Ureter (tissue), 1 donor: ENCODE measurements around the gene CAMK1. TPM values are rescaled to one million over a fixed set of nuclear protein-coding genes. Genes with fewer than 3 reads are reported as not detected.

Source experiments
- DNase-seq: peaks from one replicate; pipeline ENCODE4 v3.0.0-alpha.2; 2020; ENCODE audit warnings: low spot score
- total RNA-seq: library from RNA; stranded (reverse); gene quantifications from one replicate; pipeline ENCODE4 v1.2.4, GENCODE V29; 2023
- donor health status: DM: yes; HTN: yes; CAD: no.

CAMK1 gene
- total RNA-seq, 1 donor from 2014 or later: 24.3 TPM

DNA sequence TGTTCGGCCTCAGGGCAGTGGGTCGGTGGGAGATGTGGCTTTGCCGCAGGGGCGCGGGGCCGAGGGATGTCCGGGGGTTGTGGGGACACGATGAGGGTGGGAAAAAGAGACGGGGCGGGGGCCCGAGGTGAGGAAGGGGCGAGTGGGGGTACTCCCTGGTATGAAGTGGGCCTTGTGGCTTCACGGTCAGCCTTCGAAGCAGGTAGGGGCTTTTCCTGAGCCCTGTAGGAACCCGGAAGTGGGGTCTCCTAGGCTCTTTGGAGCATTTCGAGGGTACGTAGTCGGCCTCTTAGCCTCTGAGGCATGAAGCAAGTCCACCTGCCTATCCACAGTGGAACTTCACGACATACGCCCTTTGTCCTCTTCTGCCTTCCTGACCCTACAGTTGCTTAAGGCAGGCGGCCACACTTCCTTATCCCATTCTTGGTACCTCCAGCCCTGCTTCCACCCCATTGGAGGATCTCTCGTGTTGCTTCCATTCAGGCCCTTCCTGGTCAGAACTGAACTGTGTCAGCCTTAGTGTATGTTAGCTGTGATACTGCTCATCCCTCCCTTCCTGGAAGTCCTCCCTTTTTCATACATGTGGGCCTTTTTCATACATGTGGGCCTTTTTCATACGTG, 23.5 kb upstream of the CAMK1 start:
- DNase-seq: no peak

DNA sequence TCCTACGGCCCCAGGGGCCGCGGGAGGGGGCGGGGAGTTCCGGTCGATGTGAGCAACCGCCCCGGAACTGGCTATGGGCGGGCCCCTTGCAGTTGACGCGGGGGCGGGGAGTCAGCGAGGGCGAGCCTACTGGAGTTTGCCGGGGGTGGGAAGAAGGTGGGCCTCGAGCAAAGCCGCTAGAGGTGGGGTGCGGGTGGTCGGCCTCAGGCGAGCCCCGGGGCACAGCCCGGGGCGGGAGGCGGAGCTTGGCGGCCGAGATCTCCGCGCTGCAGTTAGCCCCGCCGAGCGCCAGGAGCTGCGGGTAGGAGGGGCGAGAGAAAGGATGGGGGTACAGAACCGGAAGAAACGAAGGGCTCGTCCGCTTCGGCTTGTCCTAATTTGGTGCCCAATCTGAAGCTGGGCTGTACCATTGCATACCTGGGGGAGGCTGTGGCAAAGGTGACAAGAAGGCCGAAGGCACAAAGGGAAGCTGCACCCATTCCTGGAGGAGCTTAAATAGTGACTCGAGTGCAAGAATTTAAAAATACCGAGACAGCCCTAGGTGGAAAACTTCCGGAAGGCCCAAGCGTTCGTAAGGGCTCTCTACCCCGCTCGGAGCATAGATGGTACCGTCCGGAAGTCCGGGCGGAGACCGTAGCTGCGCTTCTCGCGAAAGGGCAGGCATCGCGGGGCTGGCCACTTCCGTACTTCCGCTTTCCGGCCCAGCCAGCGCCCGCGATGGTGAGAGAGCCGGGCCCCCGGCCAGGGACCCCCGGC, 22.8 kb upstream of the CAMK1 start, which contains the start of the genes ARPC4 and TADA3:
TSS of gene ARPC4 (plus strand) at position 678 of the 756 bp plus-strand sequence. CDS start at position 718, 40 bp downstream.
TSS of gene TADA3 (minus strand) at position 69 of the 756 bp plus-strand sequence. CDS start 1,007 bp downstream, outside the sequence.
- peak; percentile 94 for DNase-seq

DNA sequence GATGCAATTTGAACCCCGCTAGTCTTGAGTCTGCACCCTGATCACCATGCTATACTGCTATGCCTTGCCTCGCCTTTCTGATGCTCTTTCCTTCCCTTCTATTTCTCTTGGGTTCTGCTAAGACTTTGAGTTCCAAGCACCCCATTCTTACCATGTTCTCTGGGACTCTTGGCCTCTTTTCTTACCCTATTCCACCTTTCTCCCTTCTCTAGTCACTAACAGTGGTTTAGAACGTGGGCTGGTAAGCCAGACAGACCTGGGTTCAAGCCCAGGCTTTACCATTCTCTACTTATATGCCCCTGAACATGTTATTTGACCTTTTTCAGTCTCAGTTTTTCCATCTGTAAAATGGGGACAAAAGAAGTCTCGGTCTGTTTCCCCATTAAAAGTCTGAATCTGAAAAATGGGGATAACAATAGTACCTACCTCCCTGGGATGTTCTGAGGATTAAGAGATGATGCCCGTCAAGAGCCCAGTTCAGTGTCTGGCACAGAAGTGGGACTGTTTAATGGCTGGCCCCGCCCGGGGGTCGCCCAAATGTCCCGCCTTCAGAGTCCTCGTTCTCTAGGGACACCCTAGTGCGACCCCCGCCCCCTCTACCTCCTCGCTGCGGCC, 22.1 kb upstream of the CAMK1 start:
- DNase-seq: no peak

DNA sequence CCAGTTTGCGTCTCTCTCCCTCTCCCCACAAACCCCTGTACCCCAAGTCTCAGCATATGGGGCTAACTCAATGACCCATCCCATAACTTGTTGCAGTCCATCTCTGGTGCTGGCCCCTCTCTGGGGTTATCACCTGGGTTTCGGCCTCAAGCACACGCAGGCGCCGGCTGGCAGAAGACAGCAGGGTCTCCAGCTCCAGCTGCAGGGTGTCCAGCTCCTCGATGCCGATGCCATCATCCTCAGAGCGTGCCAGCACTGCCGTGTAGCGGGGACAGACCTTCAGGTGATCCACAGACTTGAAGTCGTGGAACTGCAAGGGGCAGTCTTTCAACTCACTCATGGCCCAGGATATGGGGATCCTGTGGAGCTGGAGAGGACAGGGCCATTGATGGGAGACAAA, 21.4 kb upstream of the CAMK1 start:
- no peak for DNase-seq

DNA sequence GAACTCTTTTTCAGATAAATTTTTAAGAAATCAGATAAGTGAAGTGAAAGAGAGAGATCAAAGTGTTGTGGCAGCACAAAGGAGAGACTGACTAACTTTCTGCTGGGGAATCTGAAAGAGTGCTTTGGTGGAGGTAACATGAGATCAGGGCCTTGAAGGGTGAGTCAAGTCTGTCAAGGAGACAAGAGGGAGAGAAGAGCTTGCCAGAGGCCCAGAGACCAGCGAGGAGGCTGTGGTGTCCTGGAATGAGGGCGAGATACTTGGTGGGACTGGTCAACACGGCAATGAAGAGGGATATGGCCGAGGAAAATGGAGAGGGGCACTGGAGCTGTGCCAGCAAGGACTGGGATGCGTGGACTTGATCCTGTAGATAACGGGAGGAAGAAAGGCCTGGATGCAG, 18.0 kb upstream of the CAMK1 start:
- no peak for DNase-seq

DNA sequence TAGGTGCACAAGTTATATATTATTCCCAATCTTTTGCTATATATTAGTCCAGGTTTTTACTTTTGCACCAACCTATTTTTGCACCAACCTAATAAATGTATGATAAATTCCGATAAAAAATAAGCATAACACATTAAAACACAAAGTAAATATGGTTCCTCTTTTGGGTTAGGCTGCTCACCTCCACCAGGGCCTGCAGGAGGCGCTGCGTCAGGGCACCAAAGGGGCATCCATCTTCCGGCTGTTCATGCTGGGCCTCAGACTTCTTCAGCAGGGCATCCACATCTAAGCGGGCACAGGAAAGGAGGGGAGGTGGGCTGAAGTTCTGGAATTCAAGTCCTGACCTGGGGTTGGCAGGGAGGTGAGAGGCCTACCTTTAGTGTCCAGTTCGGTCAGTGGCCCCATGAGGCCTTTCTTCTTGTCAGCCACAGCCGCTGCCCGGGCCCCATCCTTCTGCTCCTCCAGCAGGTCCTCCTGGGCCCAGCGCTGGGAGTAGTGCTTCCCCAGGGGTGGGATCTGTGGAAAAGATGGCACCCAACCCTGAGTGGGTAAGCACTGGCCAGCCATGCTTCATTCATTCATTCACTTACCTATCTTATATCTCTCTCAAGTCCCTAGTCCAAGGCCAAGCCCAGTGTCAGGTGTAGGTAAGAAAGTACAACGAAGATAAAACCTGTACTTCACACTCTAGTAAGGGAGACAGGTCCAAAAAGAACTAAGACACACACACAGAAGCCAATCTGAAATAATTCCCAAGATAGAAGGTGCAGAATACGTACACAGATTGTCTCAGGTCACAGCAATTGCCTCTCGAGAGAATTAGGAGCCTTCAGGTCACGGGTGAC, 17.3 kb upstream of the CAMK1 start:
- no peak for DNase-seq

DNA sequence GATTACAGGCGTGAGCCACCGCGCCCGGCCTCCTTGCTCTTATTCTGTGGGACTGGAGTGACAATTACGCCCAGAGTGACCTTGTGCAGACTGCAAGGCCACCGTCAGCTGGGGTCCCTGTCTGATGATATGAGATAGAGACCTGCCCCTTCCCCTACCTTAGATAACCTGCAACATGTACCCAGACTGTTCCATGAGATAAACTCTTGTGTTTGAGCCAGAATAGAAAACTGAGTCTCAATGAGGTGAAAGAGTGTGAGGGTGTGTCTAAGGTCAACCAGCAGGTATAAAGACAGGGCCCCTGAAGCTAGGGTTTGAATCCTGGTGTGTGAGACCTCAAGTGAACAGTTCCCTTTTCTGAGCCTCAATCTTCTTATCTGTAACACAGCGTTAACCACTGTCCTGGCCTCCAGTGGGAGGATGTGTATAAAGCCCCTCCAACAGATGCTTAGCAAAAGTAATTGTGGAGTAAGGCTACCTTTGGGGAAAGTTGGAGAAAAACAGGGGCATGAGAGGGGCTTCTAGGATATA, 16.5 kb upstream of the CAMK1 start:
- no peak for DNase-seq

DNA sequence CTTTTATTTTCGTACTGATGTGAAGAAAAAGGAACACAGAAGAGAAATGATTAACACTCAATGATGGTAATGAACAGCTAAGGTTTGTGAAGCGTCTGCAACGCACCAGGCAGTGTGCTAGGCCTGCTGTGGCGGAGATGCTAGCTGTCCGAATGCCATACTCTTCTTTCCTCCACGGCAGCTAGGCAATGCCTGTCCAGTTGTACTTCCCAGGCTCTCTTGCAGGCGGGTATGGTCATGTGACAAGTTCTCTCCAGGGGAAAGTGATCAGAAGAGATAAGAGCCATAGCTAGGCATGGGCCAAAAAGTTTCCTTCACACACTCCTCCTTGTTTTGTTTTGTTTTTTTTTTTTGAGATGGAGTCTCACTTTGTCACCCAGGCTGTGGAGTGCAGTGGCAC, 15.9 kb upstream of the CAMK1 start:
- no peak for DNase-seq

DNA sequence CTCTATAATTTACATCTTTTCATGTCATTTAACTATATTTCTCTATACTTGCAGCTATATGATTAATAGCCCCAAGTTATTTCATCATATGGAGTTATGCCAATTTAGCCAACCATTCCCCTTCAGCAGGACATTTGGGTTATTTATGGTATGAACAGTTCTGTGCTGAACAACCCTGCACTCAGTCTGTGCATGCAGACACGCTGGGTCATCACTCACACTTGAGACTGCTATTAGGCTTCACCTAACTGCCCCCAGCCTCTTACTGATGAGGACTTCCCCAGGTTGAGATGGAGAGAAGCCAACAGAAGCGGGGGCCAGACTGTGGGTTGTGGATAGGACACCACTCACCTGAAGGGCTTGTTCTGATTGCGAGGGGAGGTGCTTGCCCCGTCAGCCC, 15.2 kb upstream of the CAMK1 start:
- no peak for DNase-seq

DNA sequence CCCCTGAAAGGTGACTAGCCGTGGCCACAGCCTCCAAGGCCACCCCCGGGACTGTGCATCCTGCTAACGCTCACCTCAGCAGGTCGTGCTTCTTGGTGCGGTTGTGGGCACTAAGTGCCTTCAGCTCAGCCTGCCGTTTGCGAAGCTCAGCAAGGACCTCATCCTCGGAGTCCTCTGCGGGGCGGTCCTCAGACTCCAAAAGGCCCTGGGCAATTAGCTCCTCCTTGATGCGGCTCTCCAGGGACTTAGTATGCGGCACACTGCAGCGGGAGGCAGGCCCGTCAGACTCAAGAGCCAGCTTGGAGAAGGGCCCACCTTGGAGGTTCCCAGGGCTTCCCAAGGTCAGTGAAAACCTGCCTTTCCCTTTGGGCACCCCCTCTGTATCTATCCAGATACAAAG, 14.2 kb upstream of the CAMK1 start:
- no peak for DNase-seq

DNA sequence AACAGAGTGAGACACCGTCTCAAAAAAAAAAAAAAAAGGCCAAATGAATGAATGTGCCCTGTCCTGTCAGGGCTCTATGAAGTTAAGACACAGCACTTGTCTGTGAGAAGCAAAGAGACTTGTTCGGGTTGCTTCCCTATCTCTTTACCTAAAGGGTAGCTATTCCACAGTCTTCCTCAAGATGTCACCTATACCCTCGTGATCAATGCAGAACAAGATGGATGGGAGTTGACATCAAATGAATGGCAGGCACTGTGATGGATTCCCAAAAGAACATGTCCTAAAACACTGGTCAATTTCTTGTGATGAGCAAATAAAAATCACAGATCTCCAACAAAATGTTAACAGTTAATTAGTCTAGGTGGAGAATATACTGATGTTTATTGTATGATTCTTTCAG, 13.0 kb upstream of the CAMK1 start:
- DNase-seq: no peak

DNA sequence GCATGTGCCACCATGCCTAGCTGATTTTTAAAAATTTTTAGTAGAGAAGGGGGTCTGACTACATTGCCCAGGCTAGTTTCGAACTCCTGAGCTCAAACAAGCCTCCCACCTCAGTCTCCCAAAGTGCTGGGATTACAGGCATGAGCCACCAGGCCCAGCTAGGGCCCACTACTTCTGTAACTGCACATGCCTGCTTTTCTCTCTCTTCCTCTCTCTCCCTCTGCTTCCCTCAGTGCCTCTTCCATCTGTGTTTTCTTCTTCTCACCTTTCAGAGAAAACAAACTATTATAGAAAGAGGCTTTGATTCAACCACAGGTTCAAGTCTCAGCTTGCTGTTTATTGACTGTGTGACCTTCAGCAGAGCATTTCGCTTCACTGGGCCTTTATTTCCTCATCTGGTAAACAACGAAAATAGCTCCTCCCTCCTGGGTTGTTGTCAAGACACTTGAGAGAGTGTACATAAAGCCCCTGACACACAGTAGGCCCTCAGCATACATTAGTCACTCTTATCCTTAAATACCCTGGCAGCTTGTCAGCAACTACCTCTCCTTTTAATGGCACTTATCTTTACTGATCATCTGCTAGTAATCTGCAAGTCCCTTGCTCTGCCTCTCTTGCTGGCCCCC, 12.3 kb upstream of the CAMK1 start:
- no peak for DNase-seq

DNA sequence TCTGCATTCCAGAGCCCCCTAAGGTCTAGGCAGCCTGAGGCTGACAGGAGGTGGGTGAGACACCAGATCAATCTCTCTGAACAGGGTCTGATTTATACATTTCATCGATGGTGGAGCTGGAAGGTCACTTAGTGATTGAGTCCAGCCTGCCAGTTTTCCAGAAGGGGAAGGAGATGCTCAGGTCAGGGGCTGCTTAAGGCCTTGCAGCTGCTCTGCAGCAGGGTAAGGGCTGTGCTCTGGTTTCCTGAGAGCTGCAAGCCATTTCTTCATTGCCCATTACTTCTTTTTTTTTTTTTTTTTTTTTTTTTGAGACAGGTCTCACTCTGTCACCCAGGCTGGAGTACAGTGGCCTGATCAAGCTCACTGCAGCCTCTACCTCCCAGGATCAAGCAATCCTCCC, 11.8 kb upstream of the CAMK1 start:
- DNase-seq: no peak

DNA sequence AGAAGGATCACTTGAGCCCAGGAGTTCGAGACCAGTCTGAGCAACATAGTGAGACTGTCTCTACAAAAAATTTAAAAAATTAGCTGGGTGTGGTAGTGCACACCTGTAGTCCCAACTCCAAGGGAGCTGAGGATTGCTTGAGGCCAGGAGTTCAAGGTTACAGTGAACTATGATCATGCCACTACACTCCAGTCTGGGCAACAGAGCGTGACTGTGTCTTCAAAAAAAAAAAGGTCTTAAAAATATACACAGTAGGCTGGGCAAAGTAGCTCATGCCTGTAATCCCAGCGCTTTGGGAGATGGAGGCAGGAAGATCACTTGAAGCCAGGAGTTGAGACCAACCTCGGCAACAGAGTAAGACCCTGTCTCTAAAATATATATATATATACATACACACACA, 11.2 kb upstream of the CAMK1 start:
- DNase-seq: no peak

DNA sequence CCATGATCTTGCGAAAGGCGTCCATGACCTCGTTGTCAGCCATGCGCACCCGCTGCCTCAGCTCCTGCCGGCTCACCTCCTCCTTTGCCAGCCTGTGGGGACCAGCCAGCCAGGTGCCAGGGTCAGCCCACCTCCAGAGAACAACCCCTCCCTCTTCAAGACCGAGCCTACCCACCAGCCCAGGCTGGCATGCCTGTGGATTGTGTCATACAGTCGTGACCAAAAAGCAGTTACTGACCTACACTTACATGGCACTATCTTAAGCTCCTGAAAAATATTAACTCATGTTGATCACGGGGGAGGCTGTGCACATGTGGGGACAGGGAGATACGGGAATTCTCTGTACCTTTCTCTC, 10.7 kb upstream of the CAMK1 start:
- DNase-seq: no peak

DNA sequence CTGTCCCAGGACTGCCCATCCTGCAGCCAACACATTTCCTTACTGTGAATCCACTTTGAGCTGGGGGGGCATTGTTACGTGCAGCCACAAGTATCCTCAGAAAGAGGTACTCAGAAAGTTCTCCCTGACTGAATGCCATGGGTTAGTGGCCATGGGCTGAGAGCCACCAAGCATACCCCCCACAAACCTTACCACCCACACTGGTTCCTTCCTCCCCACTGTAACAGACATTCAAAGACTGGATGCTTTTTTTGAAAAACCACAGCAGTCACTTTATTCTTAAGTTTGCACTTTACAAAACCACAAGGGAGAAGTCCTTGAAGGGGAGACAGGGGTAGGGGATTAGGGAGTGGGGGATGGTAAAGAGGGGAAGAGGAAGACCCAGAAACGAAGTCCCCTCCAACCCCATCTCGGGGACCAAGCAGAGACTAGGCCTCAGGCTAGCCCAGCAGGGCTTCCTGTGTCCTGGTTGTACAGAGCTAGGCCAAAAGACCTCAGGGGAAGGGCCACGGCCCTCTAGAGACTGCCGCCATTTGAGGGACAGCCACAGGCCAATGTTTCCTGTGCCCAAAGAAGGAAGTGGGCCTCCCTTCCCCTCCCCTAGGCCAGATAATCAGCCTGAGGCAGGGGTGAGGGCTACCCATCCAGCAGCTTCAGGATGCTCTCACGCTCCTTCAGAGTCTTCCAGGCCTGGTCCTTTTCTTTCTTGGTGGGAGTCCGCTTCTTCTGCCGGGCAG, 10.1 kb upstream of the CAMK1 start:
- DNase-seq: no peak

DNA sequence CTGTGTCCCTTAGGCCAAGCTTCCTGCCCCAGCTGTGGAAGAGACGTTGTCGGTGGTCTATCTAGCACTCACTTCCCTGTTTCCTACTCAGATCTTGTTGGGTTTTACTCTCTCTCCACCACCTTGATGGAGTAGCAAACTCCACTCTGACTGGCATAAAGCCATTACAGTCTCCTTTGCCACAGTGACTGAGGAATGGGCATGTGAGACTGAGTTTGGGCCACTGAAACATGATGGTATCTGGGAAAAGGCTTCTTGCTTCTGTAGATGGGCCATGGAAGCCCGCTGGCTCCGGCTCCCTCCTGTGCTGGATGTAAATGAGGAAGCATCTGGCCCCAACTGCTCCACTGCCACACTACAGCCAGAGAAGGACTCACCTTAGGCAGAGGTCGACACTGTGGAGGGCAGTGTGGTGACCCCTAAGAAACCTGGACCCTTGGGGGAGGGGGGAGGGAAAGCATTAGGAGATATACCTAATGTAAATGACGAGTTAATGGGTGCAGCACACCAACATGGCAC, 9.4 kb upstream of the CAMK1 start:
- no peak for DNase-seq

DNA sequence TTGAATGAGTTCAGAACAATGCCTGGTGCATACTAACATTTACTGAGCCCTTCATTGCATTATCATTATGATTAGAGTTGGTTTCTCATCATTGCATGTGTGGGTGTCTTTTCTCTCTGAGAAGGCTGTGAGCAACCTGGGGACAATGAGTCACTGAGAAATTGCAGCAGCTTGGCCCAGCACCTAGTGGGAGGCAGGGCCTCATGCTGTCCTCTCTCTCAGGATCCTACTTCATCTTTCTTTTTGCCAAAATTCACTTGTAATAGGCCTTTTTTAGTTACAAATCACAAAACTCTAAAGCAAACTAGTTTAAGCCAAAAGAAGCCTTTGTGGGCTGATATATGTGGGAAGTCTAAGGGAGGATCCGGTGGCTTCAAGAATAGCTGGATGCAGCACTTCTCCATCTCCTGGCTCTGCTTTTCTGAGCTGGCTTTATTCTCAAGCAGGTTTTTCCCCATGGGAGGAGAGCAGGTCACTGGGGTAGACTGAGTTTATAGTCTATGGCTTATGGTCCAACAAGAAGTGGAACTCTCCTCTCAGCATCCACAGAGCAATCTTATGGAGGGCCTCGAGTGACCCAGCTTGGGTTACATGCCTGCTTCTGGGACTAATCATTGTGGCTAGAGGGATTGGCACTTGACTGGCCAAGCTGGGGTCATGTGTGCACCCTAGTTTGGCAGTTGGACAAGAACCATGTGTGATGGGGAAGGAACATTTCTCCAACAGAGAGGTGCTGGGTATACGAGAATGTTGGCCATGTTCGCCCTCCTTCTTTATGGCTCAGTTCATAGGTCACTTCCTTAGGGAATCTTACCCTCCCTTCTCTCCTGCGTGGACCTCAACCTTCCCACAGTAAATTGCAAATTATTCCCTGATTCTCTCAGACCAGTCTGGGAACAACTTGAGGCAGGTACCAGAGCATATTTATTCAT, 8.7 kb upstream of the CAMK1 start:
- no peak for DNase-seq

DNA sequence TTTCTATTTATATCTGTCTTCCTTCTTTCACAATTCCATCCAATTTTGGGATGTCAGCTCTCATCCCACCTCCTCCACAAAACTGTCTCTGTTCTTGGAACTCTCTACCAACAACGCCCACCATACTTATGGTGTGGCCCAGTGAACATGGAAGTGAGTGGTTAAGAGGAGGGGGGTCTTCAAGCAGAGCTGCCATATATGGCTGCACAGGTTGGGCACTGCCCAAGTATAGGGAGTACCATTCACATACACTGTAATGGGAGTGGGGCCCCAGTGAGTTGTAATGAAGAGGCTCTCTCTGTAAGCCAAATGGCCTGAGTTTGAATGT, 7.9 kb upstream of the CAMK1 start:
- DNase-seq: no peak
